Amygdala (tissue), 56 donors: ENCODE results near the gene CARS2.
A peak's percentile ranks its signal among the peaks of the same experiment; 100 is the strongest.
"Not testable (repeated sequence)": the region's sequence is repeated elsewhere in the genome, so short reads cannot be mapped to it uniquely, and the experiment has no call there.

Experiments
- DNase-seq, 56 donors: peaks; one replicate each; lab custom pipeline; 2025; lab: John Stamatoyannopoulos, UW

Gene CARS2

GRCh38 chr13:110712081-110712848 lies 6.3 kb upstream of the CARS2 start:
- peak; percentile 9 to 92 (median 80) for DNase-seq

GRCh38 chr13:110706570-110707372 lies 855 bp upstream of the CARS2 start:
- no peak for DNase-seq

GRCh38 chr13:110705356-110705825 lies 525 bp downstream of the CARS2 start:
- no peak for DNase-seq

- DNase-seq = no peak
These were observed 3.1 kb downstream of the CARS2 start for GRCh38 chr13:110702591-110703526.

GRCh38 chr13:110702089-110702488 lies 3.8 kb downstream of the CARS2 start:
- no peak for DNase-seq

GRCh38 chr13:110701061-110701460 lies 4.9 kb downstream of the CARS2 start:
- not testable (repeated sequence) for DNase-seq

- no peak for DNase-seq
These were observed 5.3 kb downstream of the CARS2 start for GRCh38 chr13:110700641-110701040.

- no peak for DNase-seq
These were observed 5.7 kb downstream of the CARS2 start for GRCh38 chr13:110700186-110700585.

- no peak for DNase-seq
These were observed 6.5 kb downstream of the CARS2 start for GRCh38 chr13:110699148-110700145.

- no peak for DNase-seq
These were observed 7.2 kb downstream of the CARS2 start for GRCh38 chr13:110698689-110699088.

- DNase-seq = no peak
These were observed 8.1 kb downstream of the CARS2 start for GRCh38 chr13:110697842-110698241.

GRCh38 chr13:110696776-110697175 lies 9.1 kb downstream of the CARS2 start:
- no peak for DNase-seq

- DNase-seq = not testable (repeated sequence)
These were observed 10.1 kb downstream of the CARS2 start for GRCh38 chr13:110695774-110696173.

- DNase-seq = no peak
These were observed 15.4 kb downstream of the CARS2 start for GRCh38 chr13:110690516-110690915.

GRCh38 chr13:110689711-110690110 lies 16.2 kb downstream of the CARS2 start:
- no peak for DNase-seq

- DNase-seq = no peak
These were observed 16.9 kb downstream of the CARS2 start for GRCh38 chr13:110689041-110689440.

- no peak for DNase-seq
These were observed 18.2 kb downstream of the CARS2 start for GRCh38 chr13:110687736-110688135.

- DNase-seq = no peak
These were observed 20.5 kb downstream of the CARS2 start for GRCh38 chr13:110685305-110686020.
